WTC11 (cell line): ENCODE data around the gene PRRC2B. TPM values are rescaled to one million over a fixed set of nuclear protein-coding genes. Genes with fewer than 3 reads are reported as not detected.

ENCODE experiments used
- ATAC-seq: fragments of 200-7000 bp; cut with Tn5 transposase; 2 replicates; pipeline ENCODE4 v1.10.0; 2021; ENCODE audit warnings: mild to moderate bottlenecking, moderate library complexity
- CTCF ChIA-PET: fragments of 300-600 bp; sonication (Branson Sonifier 250); formaldehyde crosslinking; loops from one replicate; lab custom pipeline; 2021; ENCODE audit warnings: antibody characterized with exemption; lab: Charles Lee
- POLR2A ChIA-PET: fragments of 350-600 bp; sonication (Branson Sonifier 250); formaldehyde crosslinking; loops from one replicate; lab custom pipeline; 2021; ENCODE audit warnings: antibody characterized with exemption; lab: Charles Lee
- DNase-seq: peaks from one replicate; pipeline ENCODE4 v3.0.0; 2021; ENCODE audit warnings: low spot score
- H3K27ac Mint-ChIP-seq: 2 replicates; pipeline ENCODE4 v1.8.0; 2021; ENCODE audit warnings: mixed read lengths
- H3K27me3 Mint-ChIP-seq: 2 replicates; pipeline ENCODE4 v1.8.0; 2021; ENCODE audit warnings: low read depth, mild to moderate bottlenecking, moderate library complexity, mixed read lengths
- H3K36me3 Mint-ChIP-seq: 2 replicates; pipeline ENCODE4 v1.8.0; 2021; ENCODE audit warnings: mixed read lengths
- H3K4me1 Mint-ChIP-seq: 2 replicates; pipeline ENCODE4 v1.8.0; 2022; ENCODE audit warnings: mixed read lengths
- H3K4me3 Mint-ChIP-seq: 2 replicates; pipeline ENCODE4 v1.8.0; 2021; ENCODE audit warnings: mild to moderate bottlenecking, moderate library complexity, mixed read lengths
- H3K9me3 Mint-ChIP-seq: 2 replicates; pipeline ENCODE4 v1.8.0; 2021; ENCODE audit warnings: mixed read lengths
- ATF2 ChIP-seq: sonication (generic); formaldehyde crosslinking; IDR thresholded peaks from 2 replicates; pipeline ENCODE4 v1.8.1; 2022; ENCODE audit warnings: low read depth, missing genetic modification reagents, borderline replicate concordance
- EMX1 ChIP-seq: fragments of 250-450 bp; sonication (Bioruptor Pico); IDR thresholded peaks from 2 replicates; pipeline ENCODE4 v1.8.0; 2021; ENCODE audit warnings: mild to moderate bottlenecking
- GABPB1 ChIP-seq: sonication (generic); formaldehyde crosslinking; IDR thresholded peaks from 2 replicates; pipeline ENCODE4 v1.8.1; 2023; ENCODE audit warnings: mild to moderate bottlenecking, missing genetic modification reagents
- HMGXB4 ChIP-seq: sonication (generic); formaldehyde crosslinking; IDR thresholded peaks from 2 replicates; pipeline ENCODE4 v1.8.1; 2023; ENCODE audit warnings: mild to moderate bottlenecking, moderate library complexity, missing genetic modification reagents
- JAZF1 ChIP-seq: fragments of 250-450 bp; sonication (Bioruptor Pico); IDR thresholded peaks from 2 replicates; pipeline ENCODE4 v1.9.0; 2021; ENCODE audit warnings: moderate library complexity, mild to moderate bottlenecking, inconsistent platforms
- MLX ChIP-seq: sonication (generic); formaldehyde crosslinking; IDR thresholded peaks from 2 replicates; pipeline ENCODE4 v1.8.1; 2023; ENCODE audit warnings: mild to moderate bottlenecking, missing genetic modification reagents, moderate library complexity
- MYBL2 ChIP-seq: sonication (generic); formaldehyde crosslinking; IDR thresholded peaks from 2 replicates; pipeline ENCODE4 v1.8.1; 2023; ENCODE audit warnings: mild to moderate bottlenecking, moderate library complexity, missing genetic modification reagents
- PRDM15 ChIP-seq: sonication (generic); formaldehyde crosslinking; IDR thresholded peaks from 2 replicates; pipeline ENCODE4 v1.8.0; 2022; ENCODE audit warnings: missing genetic modification reagents
- PREB ChIP-seq: sonication (generic); formaldehyde crosslinking; IDR thresholded peaks from 2 replicates; pipeline ENCODE4 v1.8.1; 2022; ENCODE audit warnings: mild to moderate bottlenecking, missing genetic modification reagents, moderate library complexity, borderline replicate concordance
- SP1 ChIP-seq: sonication (generic); formaldehyde crosslinking; conservative IDR thresholded peaks from 2 replicates; pipeline ENCODE4 v1.8.1; 2022; ENCODE audit warnings: missing genetic modification reagents
- STAT6 ChIP-seq: sonication (generic); formaldehyde crosslinking; conservative IDR thresholded peaks from 2 replicates; pipeline ENCODE4 v1.8.1; 2023; ENCODE audit warnings: mild to moderate bottlenecking, low read depth, missing genetic modification reagents, moderate library complexity
- TCF7 ChIP-seq: sonication (generic); formaldehyde crosslinking; IDR thresholded peaks from 2 replicates; pipeline ENCODE4 v1.8.0; 2022; ENCODE audit warnings: mild to moderate bottlenecking, low read depth, missing genetic modification reagents, moderate library complexity
- USF2 ChIP-seq: sonication (generic); formaldehyde crosslinking; IDR thresholded peaks from 2 replicates; pipeline ENCODE4 v1.8.1; 2023; ENCODE audit warnings: mild to moderate bottlenecking, missing genetic modification reagents, moderate library complexity
- ZMAT4 ChIP-seq: fragments of 250-450 bp; sonication (Bioruptor Pico); IDR thresholded peaks from 2 replicates; pipeline ENCODE4 v1.9.0; 2021; ENCODE audit warnings: mild to moderate bottlenecking
- ZNF396 ChIP-seq: fragments of 250-450 bp; sonication (Bioruptor Pico); IDR thresholded peaks from 2 replicates; pipeline ENCODE4 v1.8.0; 2021; ENCODE audit warnings: mild to moderate bottlenecking, moderate library complexity, borderline replicate concordance
- ZNF416 ChIP-seq: fragments of 250-450 bp; sonication (Bioruptor Pico); IDR thresholded peaks from 2 replicates; pipeline ENCODE4 v1.9.0; 2021; ENCODE audit warnings: mild to moderate bottlenecking, inconsistent platforms
- total RNA-seq: library from RNA; stranded (reverse); gene quantifications from 3 replicates; pipeline ENCODE4 v1.2.3, GENCODE V29; 2021

PRRC2B gene
- total RNA-seq, 1 experiment from 2014 or later: 272 TPM

- no peak for DNase-seq
- Mint-ChIP-seq H3K27ac (no peak overlapping the region), H3K4me3 (no peak overlapping the region)
Measured at GRCh38 chr9:131528186-131528585, 134.3 kb downstream of the PRRC2B start.

More at GRCh38 chr9:131528186-131528585, 134.3 kb downstream of the PRRC2B start:
- Mint-ChIP-seq H3K27me3 (peaks cover 3% of the 10 kb centered on the region), H3K36me3 (peaks cover 42% of the 10 kb centered on the region), H3K4me1 (peaks cover 6% of the 10 kb centered on the region; the same call in 1 of the 2 replicates), H3K9me3 (no peaks in the 10 kb centered on the region)
- TF ChIP-seq USF2 (CRISPR knock-in tag) (no peak), PRDM15 (CRISPR knock-in tag) (no peak), MYBL2 (CRISPR knock-in tag) (no peak), ZNF416 (no peak), ZNF396 (no peak), HMGXB4 (CRISPR knock-in tag) (no peak), PREB (CRISPR knock-in tag) (no peak), JAZF1 (CRISPR knock-in tag) (no peak), MLX (no peak), SP1 (CRISPR knock-in tag) (no peak), ATF2 (no peak), STAT6 (CRISPR knock-in tag) (no peak), ZMAT4 (CRISPR knock-in tag) (no peak), TCF7 (CRISPR knock-in tag) (no peak), EMX1 (CRISPR knock-in tag) (no peak), GABPB1 (CRISPR knock-in tag) (no peak)
- no peak for ATAC-seq
- ChIA-PET POLR2A (no interaction called here), CTCF (no interaction called here)
